ENCODE measurements around the gene CNPY1. TPM values are rescaled to one million over a fixed set of nuclear protein-coding genes. Genes with fewer than 3 reads are reported as not detected.

The CNPY1 gene
- total and polyA plus RNA-seq, 8 donors: 0.18 TPM; not detected in 7

GRCh38 chr7:155545348-155545747, 1.0 kb downstream of the CNPY1 start:
- DNase-seq: no peak
- intact Hi-C loops (cut with DNase I; ENCODE audit: low total_unique reads): no loop called here
- H3K4me1 ChIP-seq: no peaks in the 10 kb centered on the region
- peaks cover 0 to 51% (median 0%) of the 10 kb centered on the region in 3 donors for H3K27me3 ChIP-seq
- no peaks in the 10 kb centered on the region for H3K36me3 ChIP-seq
- TF ChIP-seq POLR2A (IDR thresholded peaks at IDR 0.05): no peak
- no peak for TF ChIP-seq POLR2AphosphoS5 (IDR thresholded peaks at IDR 0.05)
- TF ChIP-seq EP300 (IDR thresholded peaks at IDR 0.05): no peak
- no peak for TF ChIP-seq CTCF (IDR thresholded peaks at IDR 0.05)
- no peak overlapping the region for H3K27ac ChIP-seq
- H3K9me3 ChIP-seq: no peaks in the 10 kb centered on the region
- H3K4me3 ChIP-seq: no peak overlapping the region
- WGBS, 5 donors: 79 to 86% (median 84%) methylated on average over 9 of the region's 9 CpGs

- intact Hi-C loops (cut with DNase I; ENCODE audit: low total_unique reads): no loop called here
- Histone ChIP-seq H3K4me1 (no peaks in the 10 kb centered on the region), H3K36me3 (no peaks in the 10 kb centered on the region), H3K27me3 (peaks cover 0 to 57% (median 0%) of the 10 kb centered on the region in 3 donors), H3K27ac (no peak overlapping the region), H3K9me3 (no peaks in the 10 kb centered on the region), H3K4me3 (no peak overlapping the region)
- DNase-seq: no peak
- no peak for TF ChIP-seq POLR2AphosphoS5 (IDR thresholded peaks at IDR 0.05)
- no peak for TF ChIP-seq POLR2A (IDR thresholded peaks at IDR 0.05)
- no peak for TF ChIP-seq EP300 (IDR thresholded peaks at IDR 0.05)
- no peak for TF ChIP-seq CTCF (IDR thresholded peaks at IDR 0.05)
- 72 to 86% (median 76%) methylated on average over 3 to 7 of the region's 7 CpGs for WGBS, 5 donors
Measured at GRCh38 chr7:155544485-155544884, 1.9 kb downstream of the CNPY1 start.

GRCh38 chr7:155543926-155544325, 2.4 kb downstream of the CNPY1 start:
- Histone ChIP-seq H3K27me3 (peaks cover 0 to 62% (median 0%) of the 10 kb centered on the region in 3 donors), H3K4me3 (no peak overlapping the region), H3K4me1 (no peaks in the 10 kb centered on the region), H3K9me3 (no peaks in the 10 kb centered on the region), H3K36me3 (no peaks in the 10 kb centered on the region), H3K27ac (no peak overlapping the region)
- intact Hi-C loops (cut with DNase I; ENCODE audit: low total_unique reads): no loop called here
- DNase-seq: no peak
- TF ChIP-seq POLR2A (IDR thresholded peaks at IDR 0.05) (no peak), POLR2AphosphoS5 (IDR thresholded peaks at IDR 0.05) (no peak), EP300 (IDR thresholded peaks at IDR 0.05) (no peak), CTCF (IDR thresholded peaks at IDR 0.05) (no peak)
- 82 to 89% (median 86%) methylated on average over 8 to 9 of the region's 9 CpGs for WGBS, 5 donors

GRCh38 chr7:155543011-155543876, 3.1 kb downstream of the CNPY1 start:
- H3K27ac ChIP-seq: no peak overlapping the region
- intact Hi-C loops (cut with DNase I; ENCODE audit: low total_unique reads): no loop called here
- H3K36me3 ChIP-seq: no peaks in the 10 kb centered on the region
- no peak for TF ChIP-seq POLR2A (IDR thresholded peaks at IDR 0.05)
- no peak for TF ChIP-seq EP300 (IDR thresholded peaks at IDR 0.05)
- no peak for TF ChIP-seq CTCF (IDR thresholded peaks at IDR 0.05)
- no peak for TF ChIP-seq POLR2AphosphoS5 (IDR thresholded peaks at IDR 0.05)
- 73 to 80% (median 76%) methylated on average over 21 of the region's 21 CpGs for WGBS, 5 donors
- DNase-seq: peak in 1 of 2 donors; percentile 55
- peaks cover 0 to 64% (median 0%) of the 10 kb centered on the region in 3 donors for H3K27me3 ChIP-seq
- H3K9me3 ChIP-seq: no peaks in the 10 kb centered on the region
- no peak overlapping the region for H3K4me3 ChIP-seq
- no peaks in the 10 kb centered on the region for H3K4me1 ChIP-seq

Measured in stomach (tissue), 9 donors.